ENCODE measurements around the gene FPR3. TPM values are rescaled to one million over a fixed set of nuclear protein-coding genes. Genes with fewer than 3 reads are reported as not detected.

Gene FPR3
- polyA plus RNA-seq, 3 donors from 2014 or later: not detected

GRCh38 chr19:51789061-51789795 lies 5.7 kb upstream of the FPR3 start:
- no peak overlapping the region for H3K27ac Mint-ChIP-seq
- peaks cover 0 to 1% (median 0%) of the 10 kb centered on the region in 3 donors for H3K27me3 Mint-ChIP-seq (ENCODE audit: low read depth in 3 of 3)

GRCh38 chr19:51792932-51793331 lies 2.0 kb upstream of the FPR3 start:
- no peak overlapping the region for H3K27ac Mint-ChIP-seq
- H3K36me3 Mint-ChIP-seq: no peaks in the 10 kb centered on the region
- H3K4me1 Mint-ChIP-seq: no peaks in the 10 kb centered on the region

More at GRCh38 chr19:51789061-51789795, 5.7 kb upstream of the FPR3 start:
- Mint-ChIP-seq H3K4me1 (no peaks in the 10 kb centered on the region), H3K36me3 (no peaks in the 10 kb centered on the region), H3K4me3 (no peak overlapping the region), H3K9me3 (peaks cover 0 to 5% (median 0%) of the 10 kb centered on the region in 6 donors)
- DNase-seq: no peak

GRCh38 chr19:51793994-51794393 lies 963 bp upstream of the FPR3 start:
- Mint-ChIP-seq H3K4me3 (no peak overlapping the region), H3K27ac (no peak overlapping the region), H3K36me3 (peaks cover 0 to under 1% (median 0%) of the 10 kb centered on the region in 3 donors), H3K27me3 (ENCODE audit: low read depth in 3 of 3) (peaks cover 0 to 8% (median 1%) of the 10 kb centered on the region in 3 donors), H3K9me3 (peaks cover 0 to 6% (median 0%) of the 10 kb centered on the region in 6 donors), H3K4me1 (no peaks in the 10 kb centered on the region)
- DNase-seq: no peak

More at GRCh38 chr19:51792932-51793331, 2.0 kb upstream of the FPR3 start:
- Mint-ChIP-seq H3K27me3 (ENCODE audit: low read depth in 3 of 3) (peaks cover 0 to 8% (median 1%) of the 10 kb centered on the region in 3 donors), H3K9me3 (peaks cover 0 to 6% (median 0%) of the 10 kb centered on the region in 6 donors), H3K4me3 (no peak overlapping the region)
- DNase-seq: no peak

- H3K9me3 Mint-ChIP-seq: peaks cover 0 to 6% (median 0%) of the 10 kb centered on the region in 6 donors
- peaks cover 0 to 4% (median 0%) of the 10 kb centered on the region in 3 donors for H3K36me3 Mint-ChIP-seq
Observed at GRCh38 chr19:51796195-51796679, 1.3 kb downstream of the FPR3 start.

GRCh38 chr19:51797480-51797879 lies 2.5 kb downstream of the FPR3 start:
- no peak overlapping the region for H3K4me3 Mint-ChIP-seq
- H3K36me3 Mint-ChIP-seq: peaks cover 0 to 4% (median 0%) of the 10 kb centered on the region in 3 donors
- peaks cover 0 to 11% (median 1%) of the 10 kb centered on the region in 3 donors for H3K27me3 Mint-ChIP-seq (ENCODE audit: low read depth in 3 of 3)
- no peak for DNase-seq
- H3K4me1 Mint-ChIP-seq: no peaks in the 10 kb centered on the region
- H3K27ac Mint-ChIP-seq: no peak overlapping the region
- H3K9me3 Mint-ChIP-seq: peaks cover 0 to 6% (median 0%) of the 10 kb centered on the region in 6 donors

More at GRCh38 chr19:51796195-51796679, 1.3 kb downstream of the FPR3 start:
- no peak overlapping the region for H3K27ac Mint-ChIP-seq
- peaks cover 0 to 11% (median 1%) of the 10 kb centered on the region in 3 donors for H3K27me3 Mint-ChIP-seq (ENCODE audit: low read depth in 3 of 3)
- no peaks in the 10 kb centered on the region for H3K4me1 Mint-ChIP-seq
- no peak overlapping the region for H3K4me3 Mint-ChIP-seq
- DNase-seq: no peak

- peaks cover 0 to 4% (median 0%) of the 10 kb centered on the region in 3 donors for H3K36me3 Mint-ChIP-seq
- H3K9me3 Mint-ChIP-seq: peaks cover 0 to 6% (median 0%) of the 10 kb centered on the region in 6 donors
Observed at GRCh38 chr19:51798062-51798461, 3.1 kb downstream of the FPR3 start.

GRCh38 chr19:51799034-51799773 lies 4.2 kb downstream of the FPR3 start:
- Mint-ChIP-seq H3K9me3 (peaks cover 0 to 6% (median 0%) of the 10 kb centered on the region in 6 donors), H3K36me3 (peaks cover 0 to 4% (median 0%) of the 10 kb centered on the region in 3 donors), H3K27ac (no peak overlapping the region), H3K4me3 (no peak overlapping the region), H3K27me3 (ENCODE audit: low read depth in 3 of 3) (peaks cover 0 to 15% (median 1%) of the 10 kb centered on the region in 3 donors), H3K4me1 (no peaks in the 10 kb centered on the region)
- no peak for DNase-seq

More at GRCh38 chr19:51798062-51798461, 3.1 kb downstream of the FPR3 start:
- Mint-ChIP-seq H3K4me3 (no peak overlapping the region), H3K27ac (no peak overlapping the region), H3K4me1 (no peaks in the 10 kb centered on the region), H3K27me3 (ENCODE audit: low read depth in 3 of 3) (peaks cover 0 to 11% (median 1%) of the 10 kb centered on the region in 3 donors)
- no peak for DNase-seq

GRCh38 chr19:51799774-51800472 lies 5.0 kb downstream of the FPR3 start:
- DNase-seq: no peak
- Mint-ChIP-seq H3K27me3 (ENCODE audit: low read depth in 3 of 3) (peaks cover 0 to 14% (median 1%) of the 10 kb centered on the region in 3 donors), H3K4me1 (no peaks in the 10 kb centered on the region), H3K4me3 (no peak overlapping the region), H3K9me3 (peaks cover 0 to 6% (median 0%) of the 10 kb centered on the region in 6 donors), H3K36me3 (peaks cover 0 to 4% (median 3%) of the 10 kb centered on the region in 3 donors), H3K27ac (no peak overlapping the region)

- DNase-seq: no peak
- H3K4me3 Mint-ChIP-seq: no peak overlapping the region
- H3K27ac Mint-ChIP-seq: no peak overlapping the region
- H3K36me3 Mint-ChIP-seq: peaks cover 0 to 4% (median 3%) of the 10 kb centered on the region in 3 donors
- peaks cover 0 to 12% (median 1%) of the 10 kb centered on the region in 3 donors for H3K27me3 Mint-ChIP-seq (ENCODE audit: low read depth in 3 of 3)
- H3K4me1 Mint-ChIP-seq: no peaks in the 10 kb centered on the region
- H3K9me3 Mint-ChIP-seq: peaks cover 0 to 6% (median 0%) of the 10 kb centered on the region in 6 donors
Observed at GRCh38 chr19:51800473-51801244, 5.7 kb downstream of the FPR3 start.

- peaks cover 0 to 4% (median 3%) of the 10 kb centered on the region in 3 donors for H3K36me3 Mint-ChIP-seq
- no peak overlapping the region for H3K4me3 Mint-ChIP-seq
- peaks cover 0 to 7% (median 1%) of the 10 kb centered on the region in 3 donors for H3K27me3 Mint-ChIP-seq (ENCODE audit: low read depth in 3 of 3)
- H3K27ac Mint-ChIP-seq: no peak overlapping the region
- DNase-seq: no peak
- H3K4me1 Mint-ChIP-seq: peaks cover 12 to 20% of the 10 kb centered on the region in 2 donors
- H3K9me3 Mint-ChIP-seq: peaks cover 0 to 2% (median 0%) of the 10 kb centered on the region in 6 donors
Observed at GRCh38 chr19:51802775-51803174, 7.8 kb downstream of the FPR3 start.

- no peak overlapping the region for H3K4me3 Mint-ChIP-seq
- peaks cover 0 to 2% (median 0%) of the 10 kb centered on the region in 6 donors for H3K9me3 Mint-ChIP-seq
- H3K36me3 Mint-ChIP-seq: peaks cover 0 to 4% (median 3%) of the 10 kb centered on the region in 3 donors
- peaks cover 17 to 27% of the 10 kb centered on the region in 2 donors for H3K4me1 Mint-ChIP-seq
- DNase-seq: no peak
- H3K27me3 Mint-ChIP-seq (ENCODE audit: low read depth in 3 of 3): peaks cover 0 to 7% (median 1%) of the 10 kb centered on the region in 3 donors
- H3K27ac Mint-ChIP-seq: no peak overlapping the region
Observed at GRCh38 chr19:51803519-51803918, 8.6 kb downstream of the FPR3 start.

- H3K4me3 Mint-ChIP-seq: no peak overlapping the region
- no peak for DNase-seq
- H3K36me3 Mint-ChIP-seq: peaks cover 0 to 4% (median 3%) of the 10 kb centered on the region in 3 donors
- peaks cover 0 to 7% (median 1%) of the 10 kb centered on the region in 3 donors for H3K27me3 Mint-ChIP-seq (ENCODE audit: low read depth in 3 of 3)
- no peak overlapping the region for H3K27ac Mint-ChIP-seq
- peaks cover 17 to 27% of the 10 kb centered on the region in 2 donors for H3K4me1 Mint-ChIP-seq
- H3K9me3 Mint-ChIP-seq: peaks cover 0 to 2% (median 0%) of the 10 kb centered on the region in 6 donors
Observed at GRCh38 chr19:51803967-51804366, 9.0 kb downstream of the FPR3 start.

Measured in immature natural killer cell (primary cell).